GM12891 (cell line): ENCODE data around the gene HMG20B.

Experiments
- DNase-seq: peaks from one replicate; pipeline ENCODE4 v3.0.0; 2011; ENCODE audit warnings: low spot score; ENCODE audit not compliant: insufficient read length
- FAIRE-seq: peaks from 2 replicates; lab custom pipeline; 2011; peaks lifted over from hg19 to GRCh38; lab: Jason Lieb, UNC
- PAX5 ChIP-seq: IDR thresholded peaks from 2 replicates; pipeline ENCODE4 v1.6.1; 2011; ENCODE audit warnings: low read length, moderate library complexity, mild to moderate bottlenecking; ENCODE audit not compliant: insufficient read depth, severe bottlenecking
- POLR2A ChIP-seq: IDR thresholded peaks from 2 replicates; pipeline ENCODE4 v1.6.1; 2011; ENCODE audit warnings: low read depth, low read length, control low read depth
- POLR2AphosphoS5 ChIP-seq: IDR thresholded peaks from 2 replicates; pipeline ENCODE4 v1.6.1; 2011; ENCODE audit warnings: low read depth, low read length, control low read depth
- POU2F2 ChIP-seq: IDR thresholded peaks from 2 replicates; pipeline ENCODE4 v1.6.1; 2011; ENCODE audit warnings: low read depth, mild to moderate bottlenecking, control low read depth, low read length, moderate library complexity
- SPI1 ChIP-seq: IDR thresholded peaks from 2 replicates; pipeline ENCODE4 v1.6.1; 2011; ENCODE audit warnings: low read depth, low read length, control low read depth
- TAF1 ChIP-seq: IDR thresholded peaks from 2 replicates; pipeline ENCODE4 v1.6.1; 2011; ENCODE audit warnings: low read depth, low read length, control low read depth

The HMG20B gene

GRCh38 chr19:3536429-3537100 lies 36.2 kb upstream of the HMG20B start:
- no peak for TF ChIP-seq PAX5
- no peak for TF ChIP-seq POLR2AphosphoS5
- TF ChIP-seq TAF1 = no peak
- TF ChIP-seq SPI1 = no peak
- no peak for TF ChIP-seq POLR2A
- FAIRE-seq (no peak), DNase-seq (no peak)

GRCh38 chr19:3537101-3537437 lies 35.7 kb upstream of the HMG20B start:
- TF ChIP-seq TAF1 = no peak
- TF ChIP-seq POU2F2 = no peak
- TF ChIP-seq POLR2AphosphoS5 = no peak; the same call in 1 of the 2 replicates
- FAIRE-seq (no peak), DNase-seq (no peak)

- DNase-seq = no peak
- no peak for FAIRE-seq
- TF ChIP-seq POU2F2 (no peak), POLR2A (peak; percentile 2; the same call in 1 of the 2 replicates), POLR2AphosphoS5 (no peak)
Measured at GRCh38 chr19:3537438-3538240, 35.1 kb upstream of the HMG20B start.

GRCh38 chr19:3538258-3538929 lies 34.4 kb upstream of the HMG20B start:
- no peak for FAIRE-seq
- no peak for DNase-seq
- no peak for TF ChIP-seq TAF1
- TF ChIP-seq POLR2AphosphoS5 = no peak; the same call in 1 of the 2 replicates
- no peak for TF ChIP-seq PAX5
- no peak for TF ChIP-seq POU2F2
- TF ChIP-seq SPI1 = no peak
- TF ChIP-seq POLR2A = no peak; the same call in 1 of the 2 replicates

GRCh38 chr19:3538965-3539755 lies 33.6 kb upstream of the HMG20B start, which contains the start of gene TEKTIP1:
Gene TEKTIP1 (plus strand): TSS chr19:3539174. CDS start chr19:3539178, 4 bp downstream.
- TF ChIP-seq SPI1 = no peak
- TF ChIP-seq POLR2AphosphoS5 = peak; percentile 38; the same call in 1 of the 2 replicates
- TF ChIP-seq POU2F2 = 0 out of 2 replicates have a peak, but pooled peaks have one; percentile 9
- TF ChIP-seq PAX5 = no peak
- FAIRE-seq (no peak), DNase-seq (no peak)

- FAIRE-seq = no peak
- no peak for DNase-seq
- TF ChIP-seq SPI1 (no peak), POU2F2 (no peak), POLR2A (no peak)
Measured at GRCh38 chr19:3539756-3540118, 33.0 kb upstream of the HMG20B start.

GRCh38 chr19:3543150-3544057 lies 29.3 kb upstream of the HMG20B start:
- DNase-seq (no peak), FAIRE-seq (no peak)
- TF ChIP-seq POLR2AphosphoS5 (peak; percentile 51; the same call in 1 of the 2 replicates), PAX5 (no peak), POU2F2 (no peak), POLR2A (no peak), TAF1 (no peak)

- DNase-seq (no peak), FAIRE-seq (no peak)
- TF ChIP-seq PAX5 (no peak), POU2F2 (no peak), TAF1 (no peak), POLR2A (no peak), POLR2AphosphoS5 (0 out of 2 replicates have a peak, but pooled peaks have one; percentile 10), SPI1 (no peak)
Measured at GRCh38 chr19:3544058-3544376, 28.7 kb upstream of the HMG20B start.
